SK-N-SH treated with all-trans-retinoic acid at 6 μM for 48 hours (cell line): Measurements from ENCODE around the gene LRRC23.

Source experiments
- CREB5 ChIP-seq: fragments of 250-450 bp; sonication (Bioruptor Pico); IDR thresholded peaks from 2 replicates; pipeline ENCODE4 v1.5.1; 2020; ENCODE audit warnings: low read depth, mild to moderate bottlenecking, moderate library complexity
- PPARA ChIP-seq: fragments of 250-450 bp; sonication (Bioruptor Pico); IDR thresholded peaks from 2 replicates; pipeline ENCODE4 v1.5.0; 2020; ENCODE audit warnings: mild to moderate bottlenecking, borderline replicate concordance
- RARB ChIP-seq: fragments of 250-450 bp; sonication (Bioruptor Pico); IDR thresholded peaks from 2 replicates; pipeline ENCODE4 v1.8.0; 2021; ENCODE audit warnings: mild to moderate bottlenecking, moderate library complexity
- TF ChIP-seq, protein P1 (sequence below): fragments of 250-450 bp; sonication (Bioruptor Pico); IDR thresholded peaks from 2 replicates; pipeline ENCODE4 v1.8.0; 2020; ENCODE audit warnings: mild to moderate bottlenecking, moderate library complexity, borderline replicate concordance

- TF ChIP-seq CREB5 (CRISPR knock-in tag) (no peak; the same call in 1 of the 2 replicates), RARB (no peak), PPARA (CRISPR knock-in tag) (no peak)
- TF ChIP-seq, protein P1, sequence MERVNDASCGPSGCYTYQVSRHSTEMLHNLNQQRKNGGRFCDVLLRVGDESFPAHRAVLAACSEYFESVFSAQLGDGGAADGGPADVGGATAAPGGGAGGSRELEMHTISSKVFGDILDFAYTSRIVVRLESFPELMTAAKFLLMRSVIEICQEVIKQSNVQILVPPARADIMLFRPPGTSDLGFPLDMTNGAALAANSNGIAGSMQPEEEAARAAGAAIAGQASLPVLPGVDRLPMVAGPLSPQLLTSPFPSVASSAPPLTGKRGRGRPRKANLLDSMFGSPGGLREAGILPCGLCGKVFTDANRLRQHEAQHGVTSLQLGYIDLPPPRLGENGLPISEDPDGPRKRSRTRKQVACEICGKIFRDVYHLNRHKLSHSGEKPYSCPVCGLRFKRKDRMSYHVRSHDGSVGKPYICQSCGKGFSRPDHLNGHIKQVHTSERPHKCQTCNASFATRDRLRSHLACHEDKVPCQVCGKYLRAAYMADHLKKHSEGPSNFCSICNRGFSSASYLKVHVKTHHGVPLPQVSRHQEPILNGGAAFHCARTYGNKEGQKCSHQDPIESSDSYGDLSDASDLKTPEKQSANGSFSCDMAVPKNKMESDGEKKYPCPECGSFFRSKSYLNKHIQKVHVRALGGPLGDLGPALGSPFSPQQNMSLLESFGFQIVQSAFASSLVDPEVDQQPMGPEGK (CRISPR knock-in tag) = no peak
These were observed 38.7 kb downstream of the LRRC23 start for GRCh38 chr12:6943389-6943721.
